CD4-positive, alpha-beta T cell (primary cell): ENCODE data around the gene GNG4. TPM values are rescaled to one million over a fixed set of nuclear protein-coding genes. Genes with fewer than 3 reads are reported as not detected.

ENCODE experiments used
- ATAC-seq: fragments of 200-7000 bp; cut with Tn5 transposase; one replicate; pipeline ENCODE4 v1.10.0; 2022; ENCODE audit warnings: mild to moderate bottlenecking; ENCODE audit not compliant: poor library complexity
- CTCF ChIA-PET: fragments of 350-600 bp; sonication (Branson Sonifier 250); formaldehyde crosslinking; loops from one replicate; lab custom pipeline; 2021; ENCODE audit warnings: antibody characterized with exemption, inconsistent platforms; lab: Charles Lee
- POLR2A ChIA-PET: fragments of 350-600 bp; sonication (Branson Sonifier 250); formaldehyde crosslinking; loops from one replicate; lab custom pipeline; 2021; ENCODE audit warnings: antibody characterized with exemption, inconsistent platforms; lab: Charles Lee
- DNase-seq, 14 experiments: peaks; one replicate each; pipeline ENCODE4 v3.0.0-alpha.2; 2013 to 2020; ENCODE audit warnings: mixed read lengths in 2 of 14
- H3K27ac ChIP-seq, 2 donors: one replicate each; pipeline versions ENCODE4 v1.5.1 to v1.7.0; 2013; ENCODE audit warnings: low read length in 2 of 2, low read depth in 1 of 2, mild to moderate bottlenecking in 1 of 2
- H3K27me3 ChIP-seq, 2 experiments: 1 replicate in 1 of 2; 2 replicates in 1 of 2; pipeline versions ENCODE4 v1.6.1 to v1.7.0; 2013; ENCODE audit warnings: low read length in 2 of 2, control low read depth in 1 of 2, mild to moderate bottlenecking in 1 of 2, moderate library complexity in 1 of 2; ENCODE audit not compliant: insufficient read depth in 2 of 2, control insufficient read depth in 1 of 2
- H3K36me3 ChIP-seq: one replicate; pipeline ENCODE4 v1.6.1; 2013; ENCODE audit warnings: low read length, control low read depth; ENCODE audit not compliant: insufficient read depth
- H3K4me1 ChIP-seq: one replicate; pipeline ENCODE4 v1.6.1; 2013; ENCODE audit warnings: low read length, control low read depth; ENCODE audit not compliant: insufficient read depth
- H3K4me3 ChIP-seq: one replicate; pipeline ENCODE4 v1.5.1; 2013; ENCODE audit warnings: mild to moderate bottlenecking, low read length, moderate library complexity
- H3K9me3 ChIP-seq, 2 experiments: 1 replicate in 1 of 2; 2 replicates in 1 of 2; pipeline versions ENCODE4 v1.6.1 to v1.7.0; 2013; ENCODE audit warnings: low read length in 2 of 2, mild to moderate bottlenecking in 2 of 2, control low read depth in 1 of 2, moderate library complexity in 1 of 2; ENCODE audit not compliant: control insufficient read depth in 1 of 2, insufficient read depth in 1 of 2
- H3K27ac Mint-ChIP-seq: one replicate; pipeline ENCODE4 v1.8.0; 2020; ENCODE audit warnings: mixed read lengths
- H3K27me3 Mint-ChIP-seq: one replicate; pipeline ENCODE4 v1.8.0; 2021; ENCODE audit warnings: mixed read lengths
- H3K36me3 Mint-ChIP-seq: one replicate; pipeline ENCODE4 v1.8.0; 2021; ENCODE audit warnings: low read depth, mixed read lengths
- H3K4me1 Mint-ChIP-seq: one replicate; pipeline ENCODE4 v1.8.0; 2021; ENCODE audit warnings: low read depth, mixed read lengths
- H3K4me3 Mint-ChIP-seq: one replicate; pipeline ENCODE4 v1.8.0; 2020; ENCODE audit warnings: mild to moderate bottlenecking, mixed read lengths
- H3K9me3 Mint-ChIP-seq: one replicate; pipeline ENCODE4 v1.8.0; 2020; ENCODE audit warnings: mixed read lengths
- intact Hi-C, 2 experiments: fragments of 100-400 bp; cut with DNase I in 1 of 2; cut with micrococcal nuclease in 1 of 2; formaldehyde crosslinking; loops; one replicate each; pipeline versions ENCODE4 v1.15.1 to v1.9.0; 2023 to 2025; cut with DNase I, micrococcal nuclease
- total RNA-seq, 174 experiments: library from RNA in 2 of 174; stranded (reverse) in 2 of 174; gene quantifications; one replicate each; pipeline ENCODE4 v1.2.3 and lab custom pipeline; 2021 to 2026
- TF ChIP-seq, protein P1 (sequence below): fragments of 200-600 bp; IDR thresholded peaks from one replicate; pipeline ENCODE4 v1.8.0; 2022; ENCODE audit warnings: antibody characterized with exemption, mild to moderate bottlenecking

GNG4 gene
- total RNA-seq, 2 experiments from 2014 or later = not detected

DNA sequence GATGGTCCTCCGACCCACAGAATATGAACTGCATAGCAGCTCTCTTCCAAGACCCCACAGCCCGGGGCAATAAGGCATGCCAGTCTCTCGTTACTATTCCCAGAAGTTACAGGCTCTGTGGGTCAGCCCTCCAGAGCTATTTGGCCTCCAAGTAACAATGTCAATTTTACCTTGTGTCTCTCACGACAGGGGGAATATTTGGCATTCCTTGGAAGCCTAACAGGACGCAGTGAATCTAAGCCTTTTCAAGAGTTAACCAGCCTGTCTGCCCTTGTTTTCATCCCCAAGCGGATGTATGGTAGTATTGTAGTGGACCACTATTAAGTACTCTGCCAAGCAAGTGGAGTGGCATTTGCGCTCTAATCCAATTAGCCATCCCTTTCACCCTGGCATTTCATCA, 24.4 kb upstream of the GNG4 start:
- ChIA-PET POLR2A (no interaction called here), CTCF (no interaction called here)
- no peaks in the 10 kb centered on the region for H3K4me1 ChIP-seq
- peaks cover 61% of the 10 kb centered on the region for H3K36me3 ChIP-seq
- ATAC-seq = no peak
- Mint-ChIP-seq H3K9me3 (peaks cover 41% of the 10 kb centered on the region), H3K4me3 (no peak overlapping the region), H3K27ac (no peak overlapping the region), H3K4me1 (no peaks in the 10 kb centered on the region), H3K36me3 (peaks cover 87% of the 10 kb centered on the region), H3K27me3 (no peaks in the 10 kb centered on the region)
- TF ChIP-seq, protein P1, sequence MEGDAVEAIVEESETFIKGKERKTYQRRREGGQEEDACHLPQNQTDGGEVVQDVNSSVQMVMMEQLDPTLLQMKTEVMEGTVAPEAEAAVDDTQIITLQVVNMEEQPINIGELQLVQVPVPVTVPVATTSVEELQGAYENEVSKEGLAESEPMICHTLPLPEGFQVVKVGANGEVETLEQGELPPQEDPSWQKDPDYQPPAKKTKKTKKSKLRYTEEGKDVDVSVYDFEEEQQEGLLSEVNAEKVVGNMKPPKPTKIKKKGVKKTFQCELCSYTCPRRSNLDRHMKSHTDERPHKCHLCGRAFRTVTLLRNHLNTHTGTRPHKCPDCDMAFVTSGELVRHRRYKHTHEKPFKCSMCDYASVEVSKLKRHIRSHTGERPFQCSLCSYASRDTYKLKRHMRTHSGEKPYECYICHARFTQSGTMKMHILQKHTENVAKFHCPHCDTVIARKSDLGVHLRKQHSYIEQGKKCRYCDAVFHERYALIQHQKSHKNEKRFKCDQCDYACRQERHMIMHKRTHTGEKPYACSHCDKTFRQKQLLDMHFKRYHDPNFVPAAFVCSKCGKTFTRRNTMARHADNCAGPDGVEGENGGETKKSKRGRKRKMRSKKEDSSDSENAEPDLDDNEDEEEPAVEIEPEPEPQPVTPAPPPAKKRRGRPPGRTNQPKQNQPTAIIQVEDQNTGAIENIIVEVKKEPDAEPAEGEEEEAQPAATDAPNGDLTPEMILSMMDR = no peak
- no peak for DNase-seq
- peaks cover 25 to 62% of the 10 kb centered on the region in 2 experiments for H3K9me3 ChIP-seq
- no peaks in the 10 kb centered on the region for H3K27me3 ChIP-seq
- H3K27ac ChIP-seq = no peak overlapping the region
- no peak overlapping the region for H3K4me3 ChIP-seq
- intact Hi-C loops = no loop called here

DNA sequence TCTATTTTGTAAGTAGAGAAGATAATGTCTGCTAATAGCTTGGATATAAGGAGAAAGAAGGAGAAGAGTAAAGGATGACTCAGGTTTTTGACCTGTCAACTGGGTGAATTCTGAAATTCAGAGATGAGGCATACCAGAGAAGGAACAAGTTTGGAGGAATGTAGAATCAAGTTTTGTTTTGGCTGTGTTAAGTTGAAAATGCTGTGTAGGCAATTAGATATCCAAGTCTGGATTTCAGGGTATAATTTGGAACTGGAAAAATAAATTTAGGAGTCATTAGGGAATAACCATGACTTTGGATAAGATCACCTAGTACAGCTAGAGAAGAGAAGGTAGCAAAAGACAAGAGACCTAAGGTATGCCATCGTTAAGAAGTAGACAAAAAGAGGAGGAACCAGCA, 22.4 kb upstream of the GNG4 start:
- peaks cover 25 to 65% of the 10 kb centered on the region in 2 experiments for H3K9me3 ChIP-seq
- no peak overlapping the region for H3K4me3 ChIP-seq
- Mint-ChIP-seq H3K4me3 (no peak overlapping the region), H3K27ac (no peak overlapping the region), H3K9me3 (peaks cover 41% of the 10 kb centered on the region), H3K4me1 (no peaks in the 10 kb centered on the region), H3K27me3 (no peaks in the 10 kb centered on the region), H3K36me3 (peaks cover 93% of the 10 kb centered on the region)
- no peaks in the 10 kb centered on the region for H3K4me1 ChIP-seq
- ATAC-seq (no peak), DNase-seq (no peak)
- TF ChIP-seq, protein P1 = no peak
- ChIA-PET POLR2A (no interaction called here), CTCF (no interaction called here)
- no peak overlapping the region for H3K27ac ChIP-seq
- peaks cover 56% of the 10 kb centered on the region for H3K36me3 ChIP-seq
- intact Hi-C loops = no loop called here
- no peaks in the 10 kb centered on the region for H3K27me3 ChIP-seq

DNA sequence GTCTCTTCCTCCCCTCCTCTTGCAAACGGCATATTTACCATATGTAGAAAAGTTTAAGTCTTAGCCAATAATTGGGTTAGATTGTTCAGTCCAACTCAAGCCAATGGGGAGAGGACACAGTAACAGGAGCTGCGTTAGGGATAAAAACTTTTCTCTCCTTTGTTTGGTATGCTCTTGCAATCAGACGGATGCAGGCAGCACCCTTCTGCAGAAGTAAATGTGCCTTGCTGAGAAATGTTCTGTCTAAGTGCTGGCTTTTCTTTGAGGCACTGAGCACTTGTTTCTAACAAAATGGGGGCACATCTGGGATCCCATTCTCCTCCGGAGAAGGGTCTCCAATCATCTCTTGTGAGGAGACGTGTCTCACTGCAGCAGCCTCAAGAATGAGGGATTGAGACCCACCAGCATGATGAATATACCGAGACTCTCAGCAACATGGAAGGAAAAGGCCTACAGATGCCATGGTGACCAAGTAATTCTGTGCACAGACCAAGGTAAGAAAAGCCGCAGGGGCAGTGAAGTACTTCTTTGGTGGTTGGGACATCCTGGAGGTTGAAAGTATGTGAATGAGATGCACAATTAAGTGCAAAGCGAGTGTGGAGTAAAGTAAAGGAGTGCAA, 20.7 kb upstream of the GNG4 start:
- peaks cover 77% of the 10 kb centered on the region for H3K36me3 Mint-ChIP-seq
- Histone ChIP-seq H3K4me3 (no peak overlapping the region), H3K27ac (no peak overlapping the region), H3K36me3 (peaks cover 38% of the 10 kb centered on the region), H3K9me3 (peaks cover 15 to 48% of the 10 kb centered on the region in 2 experiments), H3K27me3 (no peaks in the 10 kb centered on the region), H3K4me1 (no peaks in the 10 kb centered on the region)
- DNase-seq = no peak
- no peaks in the 10 kb centered on the region for H3K4me1 Mint-ChIP-seq
- intact Hi-C loops = no loop called here
- TF ChIP-seq, protein P1 = no peak
- ChIA-PET CTCF (no interaction called here), POLR2A (no interaction called here)
- H3K9me3 Mint-ChIP-seq = peaks cover 37% of the 10 kb centered on the region
- H3K27me3 Mint-ChIP-seq = no peaks in the 10 kb centered on the region
- H3K4me3 Mint-ChIP-seq = no peak overlapping the region
- H3K27ac Mint-ChIP-seq = no peak overlapping the region
- no peak for ATAC-seq
